Retina (tissue), 1 donor: Measurements from ENCODE around the gene CNOT8.

Experiments used
- DNase-seq: peaks from one replicate; pipeline ENCODE4 v3.0.0-alpha.2; 2016

The CNOT8 gene

GRCh38 chr5:154836225-154836624, 22.2 kb upstream of the CNOT8 start:
- DNase-seq: no peak

- DNase-seq: no peak
These were observed 21.2 kb upstream of the CNOT8 start for GRCh38 chr5:154837009-154837901.

- DNase-seq: no peak
These were observed 17.8 kb upstream of the CNOT8 start for GRCh38 chr5:154840435-154841272.

GRCh38 chr5:154841273-154841661, 17.2 kb upstream of the CNOT8 start:
- DNase-seq: no peak

GRCh38 chr5:154842689-154843530, 15.5 kb upstream of the CNOT8 start:
- DNase-seq: no peak

- no peak for DNase-seq
These were observed 13.6 kb upstream of the CNOT8 start for GRCh38 chr5:154844809-154845208.

GRCh38 chr5:154849264-154849785, 9.1 kb upstream of the CNOT8 start:
- DNase-seq: no peak

- peak; percentile 19 for DNase-seq
These were observed 8.6 kb upstream of the CNOT8 start for GRCh38 chr5:154849791-154850201.

- DNase-seq: peak; percentile 73
These were observed 8.0 kb upstream of the CNOT8 start, which contains the start of gene FAXDC2 for GRCh38 chr5:154850255-154851062. TSS of gene FAXDC2 (minus strand) at chr5:154850603. CDS start at chr5:154838178, 12,425 bp downstream.

- DNase-seq: no peak
These were observed 7.1 kb upstream of the CNOT8 start for GRCh38 chr5:154851351-154851750.

- peak; percentile 100 for DNase-seq
These were observed 714 bp upstream of the CNOT8 start for GRCh38 chr5:154857530-154858296.

GRCh38 chr5:154858972-154859871, 795 bp downstream of the CNOT8 start:
- DNase-seq: peak; percentile 22

GRCh38 chr5:154860123-154860522, 1.7 kb downstream of the CNOT8 start:
- no peak for DNase-seq

- DNase-seq: no peak
These were observed 2.3 kb downstream of the CNOT8 start for GRCh38 chr5:154860765-154861164.

- no peak for DNase-seq
These were observed 3.5 kb downstream of the CNOT8 start for GRCh38 chr5:154861946-154862345.

GRCh38 chr5:154862766-154863165, 4.3 kb downstream of the CNOT8 start:
- DNase-seq: no peak

GRCh38 chr5:154863291-154864080, 5.1 kb downstream of the CNOT8 start:
- no peak for DNase-seq

- no peak for DNase-seq
These were observed 7.2 kb downstream of the CNOT8 start for GRCh38 chr5:154865466-154866184.
